HepG2 (cell line): Measurements from ENCODE around the gene SLC16A5. TPM values are rescaled to one million over a fixed set of nuclear protein-coding genes. Genes with fewer than 3 reads are reported as not detected.

Experiments used
- MBD4 ChIP-seq: IDR thresholded peaks from 2 replicates; pipeline ENCODE4 v1.6.1; 2012; ENCODE audit warnings: low read length, inconsistent platforms, borderline replicate concordance
- ZFP90 ChIP-seq: sonication (generic); formaldehyde crosslinking; IDR thresholded peaks from 2 replicates; pipeline ENCODE4 v1.8.0; 2022; ENCODE audit warnings: missing genetic modification reagents, mild to moderate bottlenecking, inconsistent platforms, borderline replicate concordance
- ZNF24 ChIP-seq: fragments of 450-650 bp; IDR thresholded peaks from 2 replicates; pipeline ENCODE4 v1.6.1; 2017; ENCODE audit warnings: antibody characterized with exemption, mild to moderate bottlenecking
- ZNF652 ChIP-seq: IDR thresholded peaks from 2 replicates; pipeline ENCODE4 v1.6.1; 2016; ENCODE audit warnings: low read depth, borderline replicate concordance
- ZNF7 ChIP-seq: IDR thresholded peaks from 2 replicates; pipeline ENCODE4 v1.6.1; 2016; ENCODE audit warnings: missing biosample characterization, missing genetic modification reagents
- ZNF720 ChIP-seq: sonication (generic); formaldehyde crosslinking; IDR thresholded peaks from 2 replicates; pipeline ENCODE4 v1.4.0; 2020; ENCODE audit warnings: missing genetic modification reagents
- ZNF75D ChIP-seq: sonication (generic); formaldehyde crosslinking; IDR thresholded peaks from 2 replicates; pipeline ENCODE4 v1.8.1; 2023; ENCODE audit warnings: missing genetic modification reagents, mild to moderate bottlenecking, borderline replicate concordance
- ZNF773 ChIP-seq: sonication (generic); formaldehyde crosslinking; IDR thresholded peaks from 2 replicates; pipeline ENCODE4 v1.4.0; 2020; ENCODE audit warnings: missing genetic modification reagents, borderline replicate concordance
- polyA plus RNA-seq, 8 experiments: library from polyadenylated mRNA; depleted of rRNA in 3 of 8; stranded (reverse) in 7 of 8; unstranded in 1 of 8; fragments of >200 nt; fragmentation: Illumina TruSeq in 4 of 8; extraction: Trizol in 4 of 8; gene quantifications; 2 replicates each; pipeline versions ENCODE4 v1.2.1 to v1.2.3, GENCODE V29; 2011 to 2016; ENCODE audit warnings: low read depth in 4 of 8, missing spikeins in 1 of 8, mixed read lengths in 1 of 8; ENCODE audit not compliant: insufficient read depth in 1 of 8
- total RNA-seq, 5 experiments: library from RNA; depleted of rRNA; stranded (reverse); fragments of >200 nt; fragmentation: Illumina TruSeq; extraction: Trizol; gene quantifications; 2 replicates each; pipeline ENCODE4 v1.2.3, GENCODE V29; 2016; ENCODE audit warnings: low read depth in 1 of 5
- TF ChIP-seq, protein P1 (sequence below): sonication (generic); formaldehyde crosslinking; IDR thresholded peaks from 2 replicates; pipeline ENCODE4 v1.5.0; 2020; ENCODE audit warnings: mild to moderate bottlenecking, missing genetic modification reagents
- TF ChIP-seq, protein P2 (sequence below): sonication (generic); formaldehyde crosslinking; IDR thresholded peaks from 2 replicates; pipeline ENCODE4 v1.8.0; 2022; ENCODE audit warnings: missing genetic modification reagents, mild to moderate bottlenecking, borderline replicate concordance
- TF ChIP-seq, protein P3 (sequence below), 2 experiments: sonication (generic) in 1 of 2; formaldehyde crosslinking in 1 of 2; IDR thresholded peaks; 2 replicates each; pipeline versions ENCODE4 v1.4.0 to v1.6.1; 2016 to 2020; ENCODE audit warnings: borderline replicate concordance in 1 of 2, low read depth in 1 of 2, mild to moderate bottlenecking in 1 of 2, missing genetic modification reagents in 1 of 2

SLC16A5 gene
- total and polyA plus RNA-seq, 2 of the 13 experiments (the other 11 are each of a cell fraction or from before 2014, with no cell fraction given) = 0.69 to 5.6 TPM

DNA sequence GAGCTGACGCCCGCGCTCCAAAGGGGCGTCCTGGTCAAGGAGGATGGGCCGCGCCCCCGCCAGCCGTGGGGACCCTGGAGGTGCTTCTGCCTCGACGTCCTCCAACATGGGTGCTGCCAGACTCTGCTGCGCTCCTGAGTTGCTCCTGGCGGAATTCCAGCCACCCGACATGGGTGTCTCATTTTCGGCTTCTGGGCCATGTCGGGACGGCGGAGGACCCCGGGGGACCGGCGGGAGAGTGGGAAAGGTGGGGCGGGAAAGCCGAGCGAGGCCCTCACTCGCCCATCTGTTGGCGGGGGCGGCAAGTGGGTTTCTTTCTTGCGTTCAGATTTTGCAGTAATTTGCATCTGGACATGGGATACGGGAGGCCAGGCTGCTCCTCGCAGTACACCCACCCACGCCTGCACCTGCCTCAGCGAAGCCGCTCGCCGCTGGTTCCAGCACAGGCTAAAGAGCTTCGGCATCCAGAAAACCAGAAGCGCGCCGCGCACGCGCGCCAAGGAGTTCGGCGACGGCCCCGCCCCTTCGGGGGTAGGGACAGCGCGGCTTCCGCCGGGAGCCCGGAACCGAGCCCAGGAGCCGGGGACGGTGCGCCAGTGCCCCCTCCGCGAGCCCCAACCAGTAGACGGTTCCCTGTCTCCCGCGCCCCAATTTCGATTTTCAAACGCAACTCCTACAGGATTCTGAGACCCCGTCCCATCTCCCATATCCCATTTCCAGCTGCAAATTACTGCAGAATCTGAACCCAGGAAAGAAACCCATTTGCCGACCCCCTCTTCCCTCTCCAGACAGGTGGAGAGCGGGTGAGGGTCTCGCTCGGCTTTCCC, 21.9 kb downstream of the SLC16A5 start, which contains the start of gene ARMC7 (continued):
- TF ChIP-seq, protein P1, sequence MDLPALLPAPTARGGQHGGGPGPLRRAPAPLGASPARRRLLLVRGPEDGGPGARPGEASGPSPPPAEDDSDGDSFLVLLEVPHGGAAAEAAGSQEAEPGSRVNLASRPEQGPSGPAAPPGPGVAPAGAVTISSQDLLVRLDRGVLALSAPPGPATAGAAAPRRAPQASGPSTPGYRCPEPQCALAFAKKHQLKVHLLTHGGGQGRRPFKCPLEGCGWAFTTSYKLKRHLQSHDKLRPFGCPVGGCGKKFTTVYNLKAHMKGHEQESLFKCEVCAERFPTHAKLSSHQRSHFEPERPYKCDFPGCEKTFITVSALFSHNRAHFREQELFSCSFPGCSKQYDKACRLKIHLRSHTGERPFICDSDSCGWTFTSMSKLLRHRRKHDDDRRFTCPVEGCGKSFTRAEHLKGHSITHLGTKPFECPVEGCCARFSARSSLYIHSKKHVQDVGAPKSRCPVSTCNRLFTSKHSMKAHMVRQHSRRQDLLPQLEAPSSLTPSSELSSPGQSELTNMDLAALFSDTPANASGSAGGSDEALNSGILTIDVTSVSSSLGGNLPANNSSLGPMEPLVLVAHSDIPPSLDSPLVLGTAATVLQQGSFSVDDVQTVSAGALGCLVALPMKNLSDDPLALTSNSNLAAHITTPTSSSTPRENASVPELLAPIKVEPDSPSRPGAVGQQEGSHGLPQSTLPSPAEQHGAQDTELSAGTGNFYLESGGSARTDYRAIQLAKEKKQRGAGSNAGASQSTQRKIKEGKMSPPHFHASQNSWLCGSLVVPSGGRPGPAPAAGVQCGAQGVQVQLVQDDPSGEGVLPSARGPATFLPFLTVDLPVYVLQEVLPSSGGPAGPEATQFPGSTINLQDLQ (CRISPR knock-in tag) = 0 out of 2 replicates have a peak, but pooled peaks have one; percentile 90
- TF ChIP-seq ZNF75D (CRISPR knock-in tag) (no peak), ZNF24 (no peak), ZFP90 (CRISPR knock-in tag) (peak; percentile 54; the same call in 1 of the 2 replicates), ZNF720 (0 out of 2 replicates have a peak, but pooled peaks have one; percentile 34), ZNF773 (CRISPR knock-in tag) (no peak), ZNF652 (CRISPR knock-in tag) (no peak), ZNF7 (no peak), MBD4 (no peak)
- TF ChIP-seq, protein P2, sequence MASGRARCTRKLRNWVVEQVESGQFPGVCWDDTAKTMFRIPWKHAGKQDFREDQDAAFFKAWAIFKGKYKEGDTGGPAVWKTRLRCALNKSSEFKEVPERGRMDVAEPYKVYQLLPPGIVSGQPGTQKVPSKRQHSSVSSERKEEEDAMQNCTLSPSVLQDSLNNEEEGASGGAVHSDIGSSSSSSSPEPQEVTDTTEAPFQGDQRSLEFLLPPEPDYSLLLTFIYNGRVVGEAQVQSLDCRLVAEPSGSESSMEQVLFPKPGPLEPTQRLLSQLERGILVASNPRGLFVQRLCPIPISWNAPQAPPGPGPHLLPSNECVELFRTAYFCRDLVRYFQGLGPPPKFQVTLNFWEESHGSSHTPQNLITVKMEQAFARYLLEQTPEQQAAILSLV (CRISPR knock-in tag) = no peak
- TF ChIP-seq, protein P3, sequence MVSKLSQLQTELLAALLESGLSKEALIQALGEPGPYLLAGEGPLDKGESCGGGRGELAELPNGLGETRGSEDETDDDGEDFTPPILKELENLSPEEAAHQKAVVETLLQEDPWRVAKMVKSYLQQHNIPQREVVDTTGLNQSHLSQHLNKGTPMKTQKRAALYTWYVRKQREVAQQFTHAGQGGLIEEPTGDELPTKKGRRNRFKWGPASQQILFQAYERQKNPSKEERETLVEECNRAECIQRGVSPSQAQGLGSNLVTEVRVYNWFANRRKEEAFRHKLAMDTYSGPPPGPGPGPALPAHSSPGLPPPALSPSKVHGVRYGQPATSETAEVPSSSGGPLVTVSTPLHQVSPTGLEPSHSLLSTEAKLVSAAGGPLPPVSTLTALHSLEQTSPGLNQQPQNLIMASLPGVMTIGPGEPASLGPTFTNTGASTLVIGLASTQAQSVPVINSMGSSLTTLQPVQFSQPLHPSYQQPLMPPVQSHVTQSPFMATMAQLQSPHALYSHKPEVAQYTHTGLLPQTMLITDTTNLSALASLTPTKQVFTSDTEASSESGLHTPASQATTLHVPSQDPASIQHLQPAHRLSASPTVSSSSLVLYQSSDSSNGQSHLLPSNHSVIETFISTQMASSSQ (IDR thresholded peaks at IDR 0.05; ENCODE audit: low read depth) = no peak
- TF ChIP-seq, protein P3 (CRISPR knock-in tag; IDR thresholded peaks at IDR 0.05; ENCODE audit: borderline replicate concordance) = no peak
